ENCODE measurements around the gene FAF2.
"Not testable (repeated sequence)": the region's sequence is repeated elsewhere in the genome, so short reads cannot be mapped to it uniquely, and the experiment has no call there.

Gene FAF2

DNA sequence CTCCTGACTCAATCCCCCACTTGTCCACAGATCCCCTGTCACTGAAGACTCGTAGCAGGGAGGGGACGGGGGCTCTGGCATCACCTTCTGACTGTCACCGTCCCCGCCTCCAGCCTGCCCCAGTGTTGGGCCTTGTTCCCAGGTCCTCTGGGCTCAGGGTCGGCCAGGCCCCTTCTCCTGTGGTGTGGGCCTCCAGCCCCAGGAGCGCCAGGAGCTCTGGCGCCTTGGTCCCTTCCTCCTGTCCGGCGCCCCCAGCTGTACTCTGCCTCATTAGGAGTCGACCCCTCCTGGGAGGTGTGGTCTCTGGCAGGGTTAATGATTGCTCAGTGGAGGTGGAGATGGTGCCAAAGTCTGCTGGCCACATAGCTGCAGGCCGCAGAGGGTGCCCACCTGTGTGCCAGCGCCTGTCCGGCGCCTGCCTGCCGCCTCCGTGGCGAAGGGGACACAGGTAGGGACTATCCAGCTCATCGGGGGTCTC lies 100.8 kb downstream of the FAF2 start, which contains the start of gene CDHR2:
Gene CDHR2 (plus strand): TSS at position 376 of the 478 bp plus-strand sequence. CDS start 16,011 bp downstream, outside the sequence.
- no peak for DNase-seq

GRCh38 chr5:176549871-176550270 lies 101.7 kb downstream of the FAF2 start:
- DNase-seq: no peak

- no peak for DNase-seq
These were observed 102.2 kb downstream of the FAF2 start for GRCh38 chr5:176550275-176550831.

DNA sequence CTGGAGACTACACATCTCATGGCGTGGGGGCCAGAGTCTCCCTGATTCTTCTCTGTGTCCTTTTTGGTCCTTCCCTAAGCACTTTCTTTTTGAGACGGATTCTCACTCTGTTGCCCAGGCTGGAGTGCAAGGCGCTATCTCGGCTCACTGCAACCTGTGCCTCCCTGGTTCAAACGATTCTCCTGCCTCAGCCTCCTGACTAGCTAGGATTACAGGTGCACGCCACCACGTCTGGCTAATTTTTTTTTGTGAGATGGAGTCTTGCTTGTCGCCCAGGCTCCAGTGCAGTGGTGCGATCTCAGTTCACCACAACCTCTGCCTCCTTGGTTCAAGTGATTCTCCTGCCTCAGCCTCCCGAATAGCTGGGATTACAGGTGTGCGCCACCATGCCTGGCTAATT lies 102.8 kb downstream of the FAF2 start:
- DNase-seq: not testable (repeated sequence)

DNA sequence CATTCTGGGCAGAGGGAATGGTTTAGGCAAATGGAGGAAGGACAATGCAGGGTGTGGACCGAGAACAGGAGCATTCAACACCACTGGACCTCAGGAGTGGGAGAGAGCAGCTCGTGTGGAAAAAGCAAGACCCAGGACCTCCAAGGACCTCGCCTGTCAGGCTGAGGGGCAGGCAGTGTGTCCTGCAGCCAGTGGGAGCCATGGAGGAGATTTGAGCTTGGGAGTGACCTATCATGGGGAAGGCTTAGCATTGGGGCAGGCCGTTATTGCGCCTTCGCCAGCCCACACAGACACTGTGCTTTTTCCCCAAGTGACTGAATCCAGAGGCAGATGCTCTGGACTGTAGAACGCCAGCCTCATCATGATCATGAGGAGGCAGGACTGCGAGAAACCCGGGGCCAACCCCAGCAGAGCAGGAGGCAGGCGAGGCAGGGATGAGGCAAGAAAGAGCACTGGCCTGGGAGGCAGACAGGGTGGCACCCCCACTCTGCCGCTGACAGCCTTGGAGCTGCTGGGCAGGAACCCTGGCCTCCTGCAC lies 104.2 kb downstream of the FAF2 start:
- no peak for DNase-seq

DNA sequence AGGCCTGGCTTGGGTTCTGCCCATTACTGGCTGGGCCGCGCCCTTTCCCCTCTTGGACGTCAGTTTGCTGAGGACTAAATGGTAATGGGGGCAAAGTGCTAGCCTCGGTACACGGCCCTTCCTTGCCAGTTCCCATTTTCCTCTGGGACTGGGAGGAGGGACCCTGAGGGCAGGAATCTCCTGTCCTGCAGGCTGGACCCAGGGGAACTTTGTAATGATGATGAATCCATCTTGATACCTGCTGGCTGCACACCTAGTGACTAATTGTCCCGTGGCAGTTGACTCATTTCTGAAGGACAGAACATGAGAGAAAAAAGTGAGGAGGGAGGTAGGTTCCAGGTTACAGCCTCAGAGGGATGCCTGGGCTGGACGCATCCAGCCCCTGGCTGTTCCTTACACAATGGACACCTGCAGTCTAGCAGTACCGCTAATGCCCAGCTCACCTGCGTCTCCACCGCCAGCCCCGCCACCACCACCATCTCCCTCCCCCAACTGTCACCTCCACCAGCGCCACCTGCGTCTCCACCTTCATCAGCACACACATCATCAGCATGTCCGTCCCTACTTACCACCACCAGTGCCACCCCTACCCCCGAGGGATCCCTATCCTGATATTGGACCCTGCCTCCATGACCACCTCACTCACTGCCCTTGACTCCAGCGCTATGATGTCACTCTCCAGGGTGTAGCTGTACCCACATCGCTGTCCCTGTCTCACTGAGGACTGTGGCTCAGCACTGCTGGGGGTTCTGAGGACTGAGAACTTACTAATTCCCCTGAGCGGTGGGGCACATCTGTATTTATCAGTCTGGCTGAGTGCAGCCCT lies 105.3 kb downstream of the FAF2 start:
- no peak for DNase-seq

- no peak for DNase-seq
These were observed 109.7 kb downstream of the FAF2 start for GRCh38 chr5:176557846-176558245.

Data from GF-D8 (cell line).